HepG2 (cell line): ENCODE measurements around the gene INO80B. TPM values are rescaled to one million over a fixed set of nuclear protein-coding genes. Genes with fewer than 3 reads are reported as not detected.

Source experiments
- AGO2 ChIP-seq: fragments of 200-400 bp; formaldehyde crosslinking; optimal IDR thresholded peaks from 2 replicates; pipeline ENCODE3; 2017; ENCODE audit warnings: mild to moderate bottlenecking, low read depth, low read length, moderate library complexity
- CENPBD1 ChIP-seq: sonication (generic); formaldehyde crosslinking; IDR thresholded peaks from 2 replicates; pipeline ENCODE4 v1.8.0; 2022; ENCODE audit warnings: missing genetic modification reagents, low read depth, mild to moderate bottlenecking, borderline replicate concordance
- CREBL2 ChIP-seq: sonication (generic); formaldehyde crosslinking; IDR thresholded peaks from 2 replicates; pipeline ENCODE4 v1.8.1; 2023; ENCODE audit warnings: missing genetic modification reagents, mild to moderate bottlenecking, borderline replicate concordance
- FOXC1 ChIP-seq: sonication (generic); formaldehyde crosslinking; IDR thresholded peaks from 2 replicates; pipeline ENCODE4 v1.8.0; 2022; ENCODE audit warnings: mild to moderate bottlenecking, missing genetic modification reagents, borderline replicate concordance
- HMGXB4 ChIP-seq, 2 experiments: sonication (generic) in 1 of 2; formaldehyde crosslinking in 1 of 2; IDR thresholded peaks; 2 replicates each; pipeline versions ENCODE4 v1.4.0 to v1.6.1; 2018 to 2020; ENCODE audit warnings: missing genetic modification reagents in 2 of 2, borderline replicate concordance in 1 of 2, low read depth in 1 of 2, mild to moderate bottlenecking in 1 of 2, missing biosample characterization in 1 of 2
- KLF13 ChIP-seq: sonication (generic); formaldehyde crosslinking; IDR thresholded peaks from 2 replicates; pipeline ENCODE4 v1.4.0; 2020; ENCODE audit warnings: mild to moderate bottlenecking, missing genetic modification reagents
- NR2C2 ChIP-seq: sonication (generic); formaldehyde crosslinking; IDR thresholded peaks from 2 replicates; pipeline ENCODE4 v1.4.0; 2020; ENCODE audit warnings: missing genetic modification reagents, mild to moderate bottlenecking, moderate library complexity, borderline replicate concordance
- POLR2G ChIP-seq: fragments of 200-400 bp; formaldehyde crosslinking; IDR thresholded peaks from 2 replicates; pipeline ENCODE4 v1.6.1; 2018; ENCODE audit warnings: mild to moderate bottlenecking, low read depth, low read length, moderate library complexity
- TRIM22 ChIP-seq: fragments of 450-650 bp; IDR thresholded peaks from 2 replicates; pipeline ENCODE4 v1.6.1; 2017
- WIZ ChIP-seq: sonication (generic); formaldehyde crosslinking; IDR thresholded peaks from 2 replicates; pipeline ENCODE4 v1.5.1; 2020; ENCODE audit warnings: mild to moderate bottlenecking, missing genetic modification reagents
- ZMYM2 ChIP-seq: sonication (generic); formaldehyde crosslinking; IDR thresholded peaks from 2 replicates; pipeline ENCODE4 v1.8.0; 2022; ENCODE audit warnings: mild to moderate bottlenecking, missing genetic modification reagents
- ZNF24 ChIP-seq: fragments of 450-650 bp; IDR thresholded peaks from 2 replicates; pipeline ENCODE4 v1.6.1; 2017; ENCODE audit warnings: antibody characterized with exemption, mild to moderate bottlenecking
- ZNF557 ChIP-seq: sonication (generic); formaldehyde crosslinking; IDR thresholded peaks from 2 replicates; pipeline ENCODE4 v1.4.0; 2020; ENCODE audit warnings: missing genetic modification reagents
- ZNF609 ChIP-seq: sonication (generic); formaldehyde crosslinking; IDR thresholded peaks from 2 replicates; pipeline ENCODE4 v1.4.0; 2020; ENCODE audit warnings: mild to moderate bottlenecking, missing genetic modification reagents, borderline replicate concordance
- ZNF710 ChIP-seq: sonication (generic); formaldehyde crosslinking; IDR thresholded peaks from 2 replicates; pipeline ENCODE4 v1.5.0; 2020; ENCODE audit warnings: mild to moderate bottlenecking, missing genetic modification reagents, borderline replicate concordance
- ZNF720 ChIP-seq: sonication (generic); formaldehyde crosslinking; IDR thresholded peaks from 2 replicates; pipeline ENCODE4 v1.4.0; 2020; ENCODE audit warnings: missing genetic modification reagents
- polyA plus RNA-seq, 8 experiments: library from polyadenylated mRNA; depleted of rRNA in 3 of 8; stranded (reverse) in 7 of 8; unstranded in 1 of 8; fragments of >200 nt; fragmentation: Illumina TruSeq in 4 of 8; extraction: Trizol in 4 of 8; gene quantifications; 2 replicates each; pipeline versions ENCODE4 v1.2.1 to v1.2.3, GENCODE V29; 2011 to 2016; ENCODE audit warnings: low read depth in 4 of 8, missing spikeins in 1 of 8, mixed read lengths in 1 of 8; ENCODE audit not compliant: insufficient read depth in 1 of 8
- total RNA-seq, 5 experiments: library from RNA; depleted of rRNA; stranded (reverse); fragments of >200 nt; fragmentation: Illumina TruSeq; extraction: Trizol; gene quantifications; 2 replicates each; pipeline ENCODE4 v1.2.3, GENCODE V29; 2016; ENCODE audit warnings: low read depth in 1 of 5

The INO80B gene
- total and polyA plus RNA-seq, 2 of the 13 experiments (the other 11 are each of a cell fraction or from before 2014, with no cell fraction given) = 6.2 to 14.5 TPM

GRCh38 chr2:74502720-74503505 lies 48.0 kb downstream of the INO80B start (continued):
- TF ChIP-seq ZNF557 (CRISPR knock-in tag) = 0 out of 2 replicates have a peak, but pooled peaks have one; percentile 9
- TF ChIP-seq ZNF710 (CRISPR knock-in tag) = peak; percentile 67
- peak; percentile 92 to 98 for TF ChIP-seq HMGXB4 (CRISPR knock-in tag; IDR thresholded peaks at IDR 0.05; ENCODE audit: borderline replicate concordance in 1 of 2, low read depth in 1 of 2)
- TF ChIP-seq POLR2G = peak; percentile 79
- peak; percentile 99 for TF ChIP-seq AGO2
- no peak for TF ChIP-seq TRIM22
- TF ChIP-seq CENPBD1 (CRISPR knock-in tag) = no peak
- TF ChIP-seq NR2C2 (CRISPR knock-in tag) = peak; percentile 92
- TF ChIP-seq KLF13 (CRISPR knock-in tag) = no peak
- TF ChIP-seq ZMYM2 = peak; percentile 87; the same call in 1 of the 2 replicates
- no peak; the same call in 1 of the 2 replicates for TF ChIP-seq CREBL2 (CRISPR knock-in tag)
- peak; percentile 50; the same call in 1 of the 2 replicates for TF ChIP-seq FOXC1 (CRISPR knock-in tag)
- TF ChIP-seq ZNF720 (CRISPR knock-in tag) = no peak
- peak; percentile 92 for TF ChIP-seq WIZ
- no peak for TF ChIP-seq ZNF24
- no peak for TF ChIP-seq ZNF609 (CRISPR knock-in tag)
